HG02763 (cell line): Measurements from ENCODE around the gene TMEM87A.

Experiments used
- ATAC-seq: cut with Tn5 transposase; IDR thresholded peaks from one replicate; pipeline ENCODE4 v1.9.1; 2021; ENCODE audit warnings: mild to moderate bottlenecking, moderate library complexity; ENCODE audit not compliant: unreplicated experiment

TMEM87A gene

DNA sequence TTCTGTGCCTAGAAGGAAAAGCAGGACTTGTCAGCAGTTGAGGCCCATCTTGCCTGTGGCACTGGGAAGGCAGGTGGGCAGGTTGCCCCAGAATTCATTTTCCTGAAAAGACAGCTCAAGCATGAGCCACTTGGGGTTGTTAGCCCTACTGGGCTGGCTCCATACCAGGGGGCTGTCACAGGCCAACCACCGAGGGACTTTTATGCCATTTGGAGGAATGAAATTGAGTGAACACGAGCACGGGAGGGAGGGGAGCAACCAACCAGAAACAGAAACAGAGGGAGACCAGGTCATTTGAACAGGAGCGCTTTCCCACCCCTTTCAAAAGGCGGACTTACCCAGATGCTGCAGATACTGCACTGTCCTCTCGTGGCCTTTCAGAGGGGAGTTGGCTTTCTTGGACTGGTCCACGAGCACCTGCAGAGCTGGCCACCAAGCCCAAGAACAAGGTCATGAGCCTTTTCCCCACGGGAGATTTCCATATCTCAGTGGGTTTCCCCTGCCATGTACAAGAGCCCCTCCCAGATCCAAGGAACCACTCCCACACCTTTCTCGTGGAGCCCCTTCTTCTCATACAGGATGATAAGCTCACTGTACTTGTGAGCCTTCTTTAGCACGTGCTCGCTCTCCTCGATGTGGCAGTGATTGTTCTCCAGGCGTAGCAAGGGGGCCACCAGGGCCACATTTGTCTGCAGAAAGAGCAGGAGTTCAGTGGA, 106.8 kb downstream of the TMEM87A start:
- no peak for ATAC-seq

DNA sequence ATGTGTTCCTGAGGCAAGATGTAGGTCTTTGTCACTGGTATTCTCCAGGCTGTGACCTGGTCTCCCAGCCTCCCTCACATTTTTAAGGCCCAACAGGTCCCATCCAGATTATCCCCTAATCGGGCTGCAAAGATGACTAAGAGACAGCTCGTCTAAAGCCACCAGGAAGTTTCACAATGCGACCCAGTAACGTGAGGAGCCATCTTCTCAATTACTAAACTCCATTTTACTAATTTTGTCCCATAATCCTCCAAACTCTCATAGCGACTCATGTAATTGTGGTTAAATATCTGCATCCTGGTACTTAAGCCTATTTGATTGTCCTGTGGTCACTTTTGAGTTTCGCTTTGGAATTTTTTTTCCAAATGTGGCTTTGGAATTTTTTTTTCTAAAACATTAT, 108.1 kb downstream of the TMEM87A start:
- ATAC-seq: no peak

DNA sequence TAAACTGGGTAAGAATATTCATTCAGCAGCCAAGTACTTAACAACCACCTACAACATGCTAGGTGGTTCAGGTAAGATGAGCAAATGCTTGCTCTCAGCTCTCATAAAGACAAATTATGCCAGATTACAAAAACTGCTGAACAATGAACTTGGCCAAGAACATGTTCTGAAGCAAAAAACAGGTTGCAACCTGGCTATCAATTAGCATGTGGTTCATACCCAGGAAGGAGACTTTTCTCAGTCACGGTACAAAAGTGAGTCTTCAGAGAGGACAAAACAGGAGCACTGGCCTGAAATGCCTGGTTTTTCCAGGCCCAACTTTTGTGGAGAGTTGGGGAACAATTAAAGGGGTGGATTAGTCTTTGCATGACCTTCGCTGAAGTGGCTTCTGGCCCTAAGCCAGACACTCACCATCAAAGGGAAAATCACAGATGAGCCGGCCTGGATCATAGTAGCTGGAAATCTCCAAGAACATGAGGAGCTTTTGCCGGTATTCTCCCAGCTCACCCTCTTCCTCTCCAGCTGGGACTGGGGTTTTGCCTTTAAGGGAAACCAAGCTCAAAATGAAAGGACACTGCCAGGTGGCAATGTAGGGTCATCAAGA, 109.2 kb downstream of the TMEM87A start:
- ATAC-seq: no peak

- ATAC-seq: no peak
Measured at GRCh38 chr15:42163291-42163690, 109.9 kb downstream of the TMEM87A start.
